Measurements from ENCODE around the gene EPYC. TPM values are rescaled to one million over a fixed set of nuclear protein-coding genes. Genes with fewer than 3 reads are reported as not detected.

Gene EPYC
- total RNA-seq, 1 donor from 2014 or later, result not detected

DNA sequence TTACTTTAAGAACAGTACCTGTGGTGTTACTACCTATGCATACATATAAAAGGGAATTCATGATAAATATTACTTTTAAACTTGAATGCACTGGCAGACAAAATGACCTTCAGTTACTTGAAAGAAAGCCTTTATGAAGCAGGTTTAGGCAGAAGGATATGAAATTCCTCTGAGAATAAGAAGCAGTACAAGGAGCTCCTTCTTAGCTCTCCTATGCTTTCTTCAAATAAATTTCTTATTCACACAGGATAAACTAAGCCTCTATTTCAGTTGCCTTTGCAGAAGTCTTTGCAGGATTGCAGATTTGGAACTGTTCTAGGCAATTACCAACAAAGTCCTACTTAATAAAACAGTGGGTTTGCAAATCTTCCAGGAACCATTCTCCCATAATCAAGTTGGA, 1.0 kb downstream of the EPYC start:
- intact Hi-C loops (cut with DNase I), result no loop called here
- no peaks in the 10 kb centered on the region for H3K36me3 ChIP-seq
- H3K4me3 ChIP-seq, result no peak overlapping the region
- no peak overlapping the region for H3K27ac ChIP-seq
- no peak for DNase-seq (ENCODE audit: low spot score in 2 of 2)
- H3K27me3 ChIP-seq, result no peaks in the 10 kb centered on the region
- TF ChIP-seq, protein P1, sequence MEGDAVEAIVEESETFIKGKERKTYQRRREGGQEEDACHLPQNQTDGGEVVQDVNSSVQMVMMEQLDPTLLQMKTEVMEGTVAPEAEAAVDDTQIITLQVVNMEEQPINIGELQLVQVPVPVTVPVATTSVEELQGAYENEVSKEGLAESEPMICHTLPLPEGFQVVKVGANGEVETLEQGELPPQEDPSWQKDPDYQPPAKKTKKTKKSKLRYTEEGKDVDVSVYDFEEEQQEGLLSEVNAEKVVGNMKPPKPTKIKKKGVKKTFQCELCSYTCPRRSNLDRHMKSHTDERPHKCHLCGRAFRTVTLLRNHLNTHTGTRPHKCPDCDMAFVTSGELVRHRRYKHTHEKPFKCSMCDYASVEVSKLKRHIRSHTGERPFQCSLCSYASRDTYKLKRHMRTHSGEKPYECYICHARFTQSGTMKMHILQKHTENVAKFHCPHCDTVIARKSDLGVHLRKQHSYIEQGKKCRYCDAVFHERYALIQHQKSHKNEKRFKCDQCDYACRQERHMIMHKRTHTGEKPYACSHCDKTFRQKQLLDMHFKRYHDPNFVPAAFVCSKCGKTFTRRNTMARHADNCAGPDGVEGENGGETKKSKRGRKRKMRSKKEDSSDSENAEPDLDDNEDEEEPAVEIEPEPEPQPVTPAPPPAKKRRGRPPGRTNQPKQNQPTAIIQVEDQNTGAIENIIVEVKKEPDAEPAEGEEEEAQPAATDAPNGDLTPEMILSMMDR (IDR thresholded peaks at IDR 0.05), result no peak
- no peaks in the 10 kb centered on the region for H3K4me1 ChIP-seq
- no peaks in the 10 kb centered on the region for H3K9me3 ChIP-seq

DNA sequence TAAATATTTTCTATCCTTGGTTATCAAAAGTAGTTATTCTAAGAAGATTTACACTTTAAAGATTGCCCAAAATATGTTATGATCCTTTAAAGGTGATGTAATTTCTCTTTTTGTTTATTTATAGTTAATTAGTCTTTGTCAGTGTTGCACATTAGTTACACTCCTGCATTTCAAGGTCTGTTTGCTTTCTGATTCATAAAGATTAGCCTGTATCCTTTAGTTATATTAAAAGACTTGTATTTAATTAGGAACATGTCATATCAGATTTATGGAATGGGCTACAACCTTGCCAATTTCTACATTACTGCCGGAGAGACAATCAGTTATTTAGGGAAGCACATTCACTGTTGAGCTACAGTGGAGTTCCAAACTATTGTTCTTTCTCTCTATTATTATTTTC, 3.5 kb downstream of the EPYC start:
- Histone ChIP-seq H3K36me3 (no peaks in the 10 kb centered on the region), H3K27me3 (no peaks in the 10 kb centered on the region), H3K4me3 (no peak overlapping the region), H3K27ac (no peak overlapping the region), H3K4me1 (no peaks in the 10 kb centered on the region), H3K9me3 (no peaks in the 10 kb centered on the region)
- intact Hi-C loops (cut with DNase I), result no loop called here
- TF ChIP-seq, protein P1 (IDR thresholded peaks at IDR 0.05), result no peak
- DNase-seq (ENCODE audit: low spot score in 2 of 2), result no peak

DNA sequence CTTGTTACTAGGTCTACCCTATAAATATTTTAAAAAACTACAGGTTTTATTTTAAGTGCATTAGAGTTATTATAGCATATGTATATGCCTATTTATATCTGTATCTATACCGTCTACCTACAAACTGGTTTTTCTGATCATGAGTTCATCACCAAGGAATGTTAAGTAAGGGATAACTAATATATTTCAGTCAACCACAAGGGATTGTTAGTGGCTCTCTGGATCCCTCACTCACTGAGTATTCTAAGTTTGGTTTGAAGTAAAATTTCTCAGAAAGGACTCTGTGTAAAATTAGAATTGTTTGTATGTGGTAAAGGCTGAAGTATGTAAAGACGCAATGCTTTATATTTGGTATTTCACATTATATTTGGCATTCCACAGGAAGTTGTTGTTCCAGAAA, 4.8 kb downstream of the EPYC start:
- TF ChIP-seq, protein P1 (IDR thresholded peaks at IDR 0.05), result no peak
- DNase-seq (ENCODE audit: low spot score in 2 of 2), result no peak
- Histone ChIP-seq H3K4me1 (no peaks in the 10 kb centered on the region), H3K27me3 (no peaks in the 10 kb centered on the region), H3K4me3 (no peak overlapping the region), H3K27ac (no peak overlapping the region), H3K9me3 (no peaks in the 10 kb centered on the region), H3K36me3 (no peaks in the 10 kb centered on the region)
- intact Hi-C loops (cut with DNase I), result no loop called here

DNA sequence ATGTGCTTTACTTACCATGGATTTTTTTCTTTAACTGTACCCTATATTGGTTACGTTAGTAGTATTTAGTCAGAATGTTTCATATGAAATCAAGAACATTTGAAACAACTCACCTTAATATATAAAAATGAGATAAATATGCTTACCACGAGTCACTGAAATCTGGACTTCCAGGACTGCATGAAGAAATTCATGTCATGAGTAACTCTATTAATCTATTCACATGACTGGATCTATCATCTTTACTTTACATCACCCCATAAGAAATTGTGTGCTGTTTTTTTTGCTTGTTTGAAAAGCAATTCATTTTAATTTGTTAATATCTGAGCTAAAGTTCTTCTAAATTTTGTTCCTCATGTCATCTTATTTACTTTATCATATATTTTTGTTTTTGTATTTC, 5.2 kb downstream of the EPYC start:
- Histone ChIP-seq H3K4me1 (no peaks in the 10 kb centered on the region), H3K36me3 (no peaks in the 10 kb centered on the region), H3K27me3 (no peaks in the 10 kb centered on the region), H3K9me3 (no peaks in the 10 kb centered on the region), H3K27ac (no peak overlapping the region), H3K4me3 (no peak overlapping the region)
- intact Hi-C loops (cut with DNase I), result no loop called here
- TF ChIP-seq, protein P1 (IDR thresholded peaks at IDR 0.05), result no peak
- DNase-seq (ENCODE audit: low spot score in 2 of 2), result no peak

DNA sequence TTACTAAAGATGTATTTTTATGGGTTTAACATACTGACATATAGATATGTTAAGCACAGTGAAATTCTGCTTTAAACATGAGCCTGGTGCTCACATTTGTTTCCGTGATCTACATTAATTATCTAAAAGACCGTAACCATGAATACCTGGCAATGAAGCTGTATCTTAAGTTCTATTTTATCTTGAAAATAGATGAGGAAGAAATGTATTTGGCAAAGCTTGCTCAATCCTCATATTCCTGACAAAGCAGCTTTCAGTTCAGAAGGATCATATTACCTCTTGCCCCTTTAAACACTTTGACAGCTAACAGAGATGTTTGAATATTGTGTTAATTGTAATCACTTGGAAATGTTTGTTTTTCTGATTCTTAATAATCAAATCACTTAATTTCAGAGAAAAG, 9.8 kb downstream of the EPYC start:
- TF ChIP-seq, protein P1 (IDR thresholded peaks at IDR 0.05), result no peak
- intact Hi-C loops (cut with DNase I), result no loop called here
- Histone ChIP-seq H3K36me3 (no peaks in the 10 kb centered on the region), H3K4me1 (no peaks in the 10 kb centered on the region), H3K27ac (no peak overlapping the region), H3K4me3 (no peak overlapping the region), H3K27me3 (no peaks in the 10 kb centered on the region), H3K9me3 (no peaks in the 10 kb centered on the region)
- no peak for DNase-seq (ENCODE audit: low spot score in 2 of 2)

DNA sequence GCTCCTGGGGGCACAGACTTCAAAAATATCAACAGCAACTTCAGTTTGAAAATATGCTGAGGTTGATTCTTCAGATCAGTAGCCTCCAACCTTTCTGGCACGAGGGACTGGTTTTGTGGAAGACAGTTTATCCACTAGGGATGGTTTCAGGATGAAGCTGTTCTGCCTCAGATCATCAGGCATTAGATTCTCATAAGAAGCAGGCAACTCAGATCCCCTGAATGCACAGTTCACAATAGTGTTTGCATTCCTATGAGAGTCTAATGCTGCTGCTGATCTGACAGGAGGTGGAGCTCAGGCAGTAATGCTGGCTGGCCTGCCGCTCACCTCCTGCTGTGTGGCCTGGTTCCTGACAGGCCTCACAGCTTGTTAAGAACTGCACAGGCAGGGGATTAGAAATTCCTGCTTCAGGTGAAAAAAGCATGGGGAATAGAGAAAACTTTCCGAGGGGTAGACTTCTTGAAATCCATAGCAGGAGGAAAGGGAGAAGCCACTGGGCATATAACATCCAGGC, 12.8 kb downstream of the EPYC start:
- H3K9me3 ChIP-seq, result no peaks in the 10 kb centered on the region
- TF ChIP-seq, protein P1 (IDR thresholded peaks at IDR 0.05), result no peak
- intact Hi-C loops (cut with DNase I), result no loop called here
- no peaks in the 10 kb centered on the region for H3K36me3 ChIP-seq
- no peak overlapping the region for H3K27ac ChIP-seq
- no peaks in the 10 kb centered on the region for H3K4me1 ChIP-seq
- H3K27me3 ChIP-seq, result no peaks in the 10 kb centered on the region
- DNase-seq (ENCODE audit: low spot score in 2 of 2), result no peak
- no peak overlapping the region for H3K4me3 ChIP-seq
